IPS-NIHi7 (cell line): Measurements from ENCODE around the gene HSFX3.
"Not testable (repeated sequence)": the region's sequence is repeated elsewhere in the genome, so short reads cannot be mapped to it uniquely, and the experiment has no call there.

Experiments used
- DNase-seq: peaks from one replicate; pipeline ENCODE4 v3.0.0; 2012; ENCODE audit warnings: mixed read lengths; ENCODE audit errors: extremely low spot score

Gene HSFX3

DNA sequence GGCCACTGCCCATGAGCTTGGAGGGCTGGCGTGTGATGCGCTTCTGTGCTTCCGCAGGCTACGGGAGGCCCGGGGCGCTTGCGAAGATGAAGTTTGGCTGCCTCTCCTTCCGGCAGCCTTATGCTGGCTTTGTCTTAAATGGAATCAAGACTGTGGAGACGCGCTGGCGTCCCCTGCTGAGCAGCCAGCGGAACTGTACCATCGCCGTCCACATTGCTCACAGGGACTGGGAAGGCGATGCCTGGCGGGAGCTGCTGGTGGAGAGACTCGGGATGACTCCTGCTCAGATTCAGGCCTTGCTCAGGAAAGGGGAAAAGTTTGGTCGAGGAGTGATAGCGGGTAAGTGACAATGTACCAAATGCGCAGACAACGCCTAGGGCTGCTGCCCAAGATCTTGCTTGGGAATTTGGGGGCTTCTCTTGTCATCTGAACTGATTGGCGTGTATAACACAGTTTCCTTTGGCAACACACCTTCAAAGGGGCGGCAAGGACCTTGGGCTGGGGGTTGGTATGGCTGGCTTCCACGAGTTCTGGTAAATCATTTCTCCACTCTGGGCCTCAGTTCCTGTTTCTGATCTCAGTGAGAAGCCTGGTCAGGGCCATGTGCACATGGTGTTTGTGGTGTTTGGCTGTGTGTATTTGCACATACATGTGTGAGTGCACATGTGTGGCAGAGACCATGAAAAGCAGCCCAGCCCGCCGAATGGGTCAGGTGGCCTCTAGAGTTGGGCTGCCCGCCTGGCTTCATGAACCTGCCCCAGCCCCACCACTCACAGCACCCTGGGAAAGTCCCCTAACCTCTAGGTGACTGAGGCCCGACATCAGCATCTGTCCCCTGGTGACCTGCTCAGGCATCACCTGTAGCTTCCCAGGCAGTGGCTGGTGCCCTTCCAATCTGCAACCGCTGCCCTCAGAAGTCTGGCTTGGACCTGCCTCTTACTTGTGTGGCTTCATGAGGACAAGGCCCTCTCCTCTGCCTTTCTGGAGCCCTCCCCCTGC, 3.9 kb downstream of the HSFX3 start:
- not testable (repeated sequence) for DNase-seq

DNA sequence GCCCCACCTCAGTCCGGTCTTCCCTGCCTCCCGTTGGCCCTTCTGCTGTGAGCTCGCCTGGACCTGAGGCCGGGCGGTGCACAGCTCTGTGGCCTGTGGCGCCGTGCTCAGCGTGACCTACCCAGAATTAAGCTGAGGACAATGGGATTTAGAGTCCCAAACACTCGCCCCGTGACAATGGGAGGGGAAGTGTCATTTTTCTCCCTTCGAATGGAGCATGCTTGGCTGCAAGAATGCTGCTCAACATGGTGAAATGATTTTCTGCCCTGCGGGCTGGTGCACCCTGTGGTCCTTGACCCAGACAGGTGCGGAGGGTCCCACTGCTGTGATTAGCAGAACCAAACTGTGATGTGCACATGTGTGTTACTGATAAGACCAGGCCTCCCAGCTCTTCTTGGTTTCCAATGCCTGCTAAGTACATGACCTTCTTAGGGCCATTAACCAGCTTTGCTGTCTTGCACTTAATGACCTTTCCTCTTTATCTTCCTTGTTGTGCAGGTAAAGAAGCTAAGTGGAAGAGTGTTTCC, 8.1 kb downstream of the HSFX3 start:
- no peak for DNase-seq

DNA sequence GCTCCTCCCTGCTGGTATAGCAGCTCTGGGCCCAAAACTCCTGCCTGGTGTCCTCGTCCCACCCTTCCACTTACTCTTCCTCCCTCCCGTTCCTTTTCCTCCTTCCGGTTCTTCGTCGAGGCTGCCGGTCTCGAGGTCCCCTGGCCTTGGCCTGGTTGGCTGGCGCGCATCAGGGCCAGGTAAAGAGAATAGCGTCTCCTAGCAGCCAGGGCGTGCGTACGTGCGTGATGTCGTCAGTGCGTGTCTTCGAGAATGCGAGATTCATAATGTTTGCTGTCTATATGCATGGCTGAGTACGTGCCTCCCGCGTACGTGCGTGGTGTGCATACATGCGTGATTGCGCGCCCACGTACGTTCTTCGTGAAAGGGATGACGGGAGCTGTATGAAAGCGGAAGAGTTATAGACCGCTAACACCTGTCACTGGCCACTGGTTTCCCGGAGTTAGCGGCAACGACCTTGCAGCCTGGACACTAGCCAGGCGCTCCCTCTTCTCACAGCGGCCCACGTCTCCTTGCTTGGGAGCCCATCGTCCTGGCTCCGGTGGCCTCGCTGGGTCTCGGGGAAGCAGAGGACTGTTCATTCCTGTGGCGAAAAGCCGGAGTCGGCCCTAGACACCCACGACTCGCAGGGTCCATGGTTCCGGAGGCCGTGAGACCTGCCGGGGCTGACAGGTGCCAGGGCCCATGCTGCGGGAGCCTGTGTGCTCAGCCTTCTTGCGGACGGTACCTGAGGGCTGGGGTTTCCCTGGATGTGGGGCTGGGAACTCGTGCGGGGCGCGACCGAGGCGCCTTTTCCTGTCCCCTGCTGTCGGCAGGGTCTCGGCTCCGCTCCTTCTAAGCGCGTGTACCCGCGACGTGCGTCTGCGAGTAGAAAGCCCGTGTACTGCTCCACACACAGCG, 8.9 kb downstream of the HSFX3 start, which contains the start of gene EOLA1:
Gene EOLA1 (plus strand): TSS at position 392 of the 900 bp plus-strand sequence. CDS start 4,619 bp downstream, outside the sequence.
- peak; percentile 61 for DNase-seq

DNA sequence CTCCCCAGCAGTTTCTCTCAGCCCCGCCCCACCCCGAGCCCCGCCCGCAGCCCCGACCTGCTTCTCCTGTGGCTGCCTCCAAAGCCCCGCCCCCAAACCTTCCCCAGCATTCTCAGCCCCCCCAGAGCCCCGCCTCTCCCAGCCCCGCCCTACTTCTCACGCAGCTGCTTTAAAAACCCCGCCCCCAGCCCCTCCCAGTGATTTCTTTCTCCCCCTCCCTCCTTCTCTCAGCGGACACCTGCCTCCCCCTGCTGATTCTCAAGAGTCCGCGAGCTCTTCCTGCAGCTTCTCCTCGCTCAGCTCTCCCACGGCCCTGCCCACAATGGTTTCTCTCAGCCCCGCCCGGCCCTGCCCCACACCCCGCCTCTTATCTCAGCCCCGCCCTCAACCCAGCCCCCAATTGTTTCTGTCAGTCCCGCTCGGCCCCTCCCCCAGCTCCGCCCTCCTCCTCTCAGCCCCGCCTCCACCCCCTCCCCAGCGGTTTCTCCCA, 9.5 kb downstream of the HSFX3 start:
- DNase-seq, result peak; percentile 65

DNA sequence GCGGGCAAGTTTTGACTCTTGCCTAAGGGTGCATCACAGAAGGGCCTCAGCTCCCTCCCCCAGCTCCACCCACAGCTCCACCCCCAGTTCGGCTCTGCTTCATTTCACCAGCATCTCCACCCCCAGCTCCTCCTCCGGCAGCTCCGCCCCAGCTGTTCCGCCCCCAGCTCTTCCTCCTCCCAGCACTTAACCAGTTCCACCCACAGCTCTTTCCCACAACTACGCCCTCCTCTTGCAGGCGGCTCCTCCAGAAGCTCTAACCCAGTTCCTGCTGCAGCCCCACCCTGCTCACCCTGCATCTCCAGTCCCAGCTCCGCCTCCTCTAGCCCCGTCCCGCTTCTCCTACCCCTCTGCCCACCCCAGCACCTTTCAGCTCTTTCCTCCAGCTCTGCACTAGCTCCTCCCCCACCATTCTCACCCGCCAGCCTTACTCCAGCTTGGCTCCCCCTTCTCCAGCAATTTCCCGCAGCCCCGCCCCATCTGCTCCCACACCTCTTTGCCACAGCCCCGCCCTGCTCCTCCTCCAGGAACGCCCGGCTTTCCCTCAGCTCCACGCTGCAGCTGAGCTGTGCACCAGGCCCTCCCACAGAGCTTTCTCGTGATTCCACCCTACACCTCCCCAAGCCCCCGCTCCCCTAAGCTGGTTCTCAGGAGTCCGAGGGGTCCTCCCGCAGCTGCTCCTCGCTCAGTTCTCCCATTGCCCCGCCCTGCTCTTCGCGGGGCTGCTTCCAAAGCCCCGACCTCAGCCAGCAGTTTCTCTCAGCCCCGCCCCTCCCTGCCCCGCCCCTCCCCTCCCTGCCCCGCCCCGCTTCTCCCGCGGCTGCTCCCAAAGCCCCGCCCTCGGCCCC, 10.2 kb downstream of the HSFX3 start:
- peak; percentile 71 for DNase-seq

DNA sequence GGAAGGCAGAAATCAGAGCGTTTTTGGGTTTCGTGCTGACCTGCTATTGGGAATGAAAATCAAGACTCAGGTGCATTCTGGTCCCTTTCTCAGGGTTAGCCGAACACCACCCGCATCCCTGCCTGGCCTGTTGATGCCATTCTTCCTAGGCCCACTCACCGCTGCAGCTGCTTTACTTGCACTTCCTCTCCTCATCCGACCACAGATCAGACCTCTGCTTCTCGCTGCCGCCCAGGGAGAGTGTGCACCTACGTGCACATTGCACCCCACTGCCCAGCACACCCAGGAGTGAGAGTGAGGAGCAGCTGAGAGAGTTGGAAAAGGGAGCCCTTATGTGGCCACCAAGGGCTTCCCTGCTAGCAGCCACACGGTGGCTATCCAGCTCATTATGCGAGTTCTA, 12.2 kb downstream of the HSFX3 start:
- DNase-seq, result not testable (repeated sequence)

DNA sequence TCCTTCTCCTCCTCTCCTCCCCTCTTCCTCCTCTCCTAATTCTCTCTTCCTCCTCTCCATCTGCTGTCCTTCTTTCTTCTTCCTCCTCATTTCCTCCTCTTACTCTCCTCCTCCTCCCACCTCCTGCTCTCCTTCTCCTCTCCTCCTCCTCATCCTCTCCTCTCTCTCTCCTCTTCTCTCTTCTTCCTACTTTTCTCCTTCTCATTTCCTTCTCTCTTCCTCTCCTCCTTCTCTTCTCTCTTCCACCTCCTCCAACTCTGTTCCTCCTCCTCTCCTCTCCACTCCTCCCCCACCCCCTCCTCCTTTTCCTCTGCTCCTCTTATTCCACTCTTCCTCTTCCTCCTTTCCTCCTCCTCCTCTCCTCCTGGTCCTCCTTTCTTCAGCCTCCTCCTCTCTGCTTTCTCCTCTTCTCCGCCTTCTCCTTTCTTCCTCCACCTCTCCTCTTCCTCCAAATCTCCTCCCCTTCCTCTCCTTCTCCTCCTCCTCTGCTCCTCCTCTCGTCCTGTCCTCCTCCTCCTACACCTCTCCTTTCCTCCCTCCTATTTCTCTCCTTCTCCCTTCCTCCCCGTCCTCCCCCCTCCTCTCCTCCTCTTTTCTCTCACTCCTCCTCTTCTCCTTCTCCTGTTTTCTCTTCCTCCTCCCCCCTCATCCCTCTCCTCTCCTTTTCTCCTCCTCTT, 14.7 kb downstream of the HSFX3 start:
- not testable (repeated sequence) for DNase-seq

DNA sequence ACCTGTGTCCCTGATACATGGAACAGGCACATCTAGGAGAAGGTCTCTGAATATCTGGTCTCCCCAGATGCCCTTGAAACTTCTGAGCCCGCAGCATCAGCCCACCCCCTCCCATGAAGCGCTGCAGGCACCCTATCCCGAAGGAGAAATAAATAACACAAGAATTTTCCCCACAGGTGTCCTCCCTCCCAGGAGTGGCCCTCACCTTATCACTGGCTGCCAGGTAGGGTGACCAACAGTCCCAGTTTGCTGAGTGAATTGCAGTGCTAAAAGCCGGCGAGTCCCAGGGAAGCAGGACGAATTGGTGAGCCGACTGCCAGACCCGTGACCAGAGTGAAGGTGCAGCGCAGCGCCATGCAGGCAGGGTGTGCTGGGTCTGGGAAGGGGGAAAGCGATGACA, 15.7 kb downstream of the HSFX3 start:
- not testable (repeated sequence) for DNase-seq

DNA sequence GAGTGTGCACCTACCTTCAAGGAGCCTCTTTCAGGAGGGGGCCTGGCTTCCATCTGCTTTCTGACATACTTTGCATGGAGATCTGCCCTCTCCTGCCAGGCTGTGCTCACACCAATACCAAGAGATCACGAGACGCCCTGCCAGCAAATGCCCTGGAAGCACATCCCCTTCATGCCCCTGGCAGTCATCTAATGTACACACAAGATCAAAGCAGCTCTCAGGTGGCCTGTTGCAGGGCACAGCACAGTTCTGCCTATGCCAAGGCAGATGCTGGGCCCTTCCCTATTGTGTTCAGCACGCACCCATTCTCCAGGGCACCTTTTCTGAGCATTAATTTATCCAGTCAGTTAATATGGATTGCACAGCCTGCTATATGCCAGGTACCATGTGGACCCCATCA, 16.9 kb downstream of the HSFX3 start:
- DNase-seq, result not testable (repeated sequence)

DNA sequence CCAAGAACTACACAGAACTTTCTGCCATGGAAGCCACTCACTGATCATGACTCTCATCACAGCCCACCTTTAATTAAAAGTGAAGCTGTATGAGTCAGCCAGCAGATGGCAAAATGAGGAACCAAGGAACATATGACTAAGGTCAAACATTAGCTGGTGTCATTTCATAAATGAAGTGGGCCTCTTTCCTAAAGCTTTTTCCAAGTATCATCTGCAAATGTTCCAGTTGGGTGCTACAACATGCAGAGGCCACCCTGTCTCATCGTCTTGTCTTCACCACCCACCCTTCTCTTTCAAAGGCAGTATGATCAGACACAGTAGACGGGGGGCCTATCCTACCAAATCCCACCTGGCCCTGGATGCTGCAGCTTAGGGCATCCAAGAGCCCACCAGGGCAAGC, 18.1 kb downstream of the HSFX3 start:
- no peak for DNase-seq

DNA sequence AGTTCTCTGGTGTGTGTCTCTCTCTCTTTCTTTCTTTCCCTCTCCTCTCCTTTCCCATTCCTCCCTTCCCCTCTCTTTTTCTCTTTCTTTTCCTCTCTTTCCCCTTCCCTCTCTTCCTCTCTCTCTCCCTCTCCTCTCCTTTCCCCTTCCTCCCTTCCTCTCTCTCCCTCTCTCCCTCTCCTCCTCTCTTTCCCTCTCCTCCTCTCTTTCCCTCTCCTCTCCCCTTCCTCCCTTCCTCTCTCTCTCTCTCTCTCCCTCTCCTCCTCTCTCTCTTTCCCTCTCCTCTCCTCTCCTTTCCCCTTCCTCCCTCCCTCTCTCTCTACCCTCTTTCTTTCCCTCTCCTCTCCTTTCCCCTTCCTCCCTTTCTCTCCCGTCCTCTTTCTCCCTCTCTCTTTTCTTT, 21.3 kb downstream of the HSFX3 start:
- no peak for DNase-seq

DNA sequence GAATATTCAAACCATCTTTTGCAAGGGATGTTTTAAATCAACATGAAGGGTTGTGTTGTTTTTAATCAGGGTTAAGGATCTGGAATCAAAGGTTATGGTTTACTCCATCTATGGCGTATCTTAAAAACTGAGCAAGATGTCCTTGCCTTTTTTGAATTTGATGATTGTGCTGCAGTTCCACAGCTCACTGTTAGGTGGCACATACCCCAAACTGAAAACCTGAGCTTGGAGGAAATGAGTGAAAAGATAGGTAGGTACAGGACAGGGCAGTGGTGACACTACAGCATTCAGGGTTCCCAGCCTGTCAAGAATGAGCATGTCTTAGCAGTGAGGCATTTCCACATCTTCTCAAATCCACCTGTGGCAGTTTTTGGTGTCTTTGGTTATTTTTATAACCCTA, 22.0 kb downstream of the HSFX3 start:
- no peak for DNase-seq

DNA sequence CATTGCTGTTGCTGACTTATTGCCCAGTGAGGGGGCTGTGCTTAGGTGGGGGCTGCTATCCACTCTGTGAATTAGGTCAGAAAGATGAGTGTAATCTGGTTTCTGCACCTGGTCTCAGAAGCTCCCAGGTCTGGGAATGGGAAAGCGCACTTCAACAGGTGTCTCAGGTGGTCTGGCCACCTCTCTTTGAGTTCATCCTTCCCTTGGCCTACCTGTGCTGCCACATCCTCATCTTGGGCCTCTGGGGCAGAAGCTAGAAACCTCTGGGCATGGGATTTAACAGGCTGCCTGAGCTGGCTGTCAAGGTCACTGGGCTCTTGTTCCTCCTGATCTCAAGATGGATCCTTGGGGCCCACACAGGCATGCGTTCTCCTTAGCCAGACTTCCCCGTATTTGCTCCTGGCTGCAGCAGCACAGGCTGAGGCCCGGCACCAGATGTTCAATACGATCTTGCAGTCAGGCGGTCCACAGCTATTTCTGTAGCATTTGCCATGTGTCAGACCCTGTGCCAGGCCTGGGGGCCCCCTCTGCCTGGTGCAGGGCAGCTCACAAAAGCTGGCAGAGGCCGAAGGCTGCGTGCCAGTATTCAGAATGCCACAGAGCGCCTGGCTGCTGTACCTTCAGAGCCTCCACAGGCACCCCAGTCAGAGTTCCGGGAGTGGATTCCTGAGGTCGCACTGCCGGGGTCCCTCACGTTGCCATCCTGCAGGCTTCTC, 23.2 kb downstream of the HSFX3 start:
- not testable (repeated sequence) for DNase-seq

DNA sequence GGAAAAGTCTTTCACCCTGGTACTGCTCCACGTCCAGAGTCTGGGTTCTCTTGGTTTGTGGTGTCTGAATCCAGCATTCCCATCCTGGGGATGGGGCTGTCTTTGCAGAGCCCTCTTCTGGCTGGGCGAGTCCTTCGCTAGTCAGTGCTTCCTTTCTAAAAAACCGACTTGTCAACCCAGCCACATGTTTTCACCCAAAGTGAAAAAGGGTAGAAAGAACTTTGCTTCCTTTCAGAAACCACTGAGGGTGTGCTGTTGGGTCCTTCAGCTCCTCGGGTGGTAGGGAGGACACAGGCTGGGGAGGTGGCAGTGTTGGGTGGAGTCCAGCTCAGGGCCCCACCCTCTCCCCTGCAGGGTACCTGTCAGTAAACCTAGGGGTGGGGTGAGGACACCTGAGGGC, 23.8 kb downstream of the HSFX3 start:
- DNase-seq, result not testable (repeated sequence)

DNA sequence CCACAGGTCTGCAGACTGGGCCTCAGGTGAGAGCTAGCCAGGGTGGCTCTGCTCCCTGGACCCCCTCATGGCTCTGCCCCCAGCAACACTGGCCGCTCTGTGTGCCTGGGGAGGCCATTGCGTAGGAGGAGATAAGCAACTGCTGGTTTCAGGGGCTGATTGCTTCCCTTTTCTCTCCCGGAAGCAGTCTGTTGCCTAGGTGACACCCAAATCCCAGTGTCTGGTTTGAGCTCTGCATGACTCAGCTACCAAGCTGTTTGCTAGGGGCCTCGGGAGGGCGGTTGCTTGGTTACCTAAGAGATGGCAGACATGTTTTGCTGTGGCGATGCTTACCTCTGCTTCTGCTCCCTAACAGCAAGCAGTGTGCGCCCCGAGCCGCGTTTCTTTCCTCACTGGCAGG, 24.3 kb downstream of the HSFX3 start:
- DNase-seq, result not testable (repeated sequence)

DNA sequence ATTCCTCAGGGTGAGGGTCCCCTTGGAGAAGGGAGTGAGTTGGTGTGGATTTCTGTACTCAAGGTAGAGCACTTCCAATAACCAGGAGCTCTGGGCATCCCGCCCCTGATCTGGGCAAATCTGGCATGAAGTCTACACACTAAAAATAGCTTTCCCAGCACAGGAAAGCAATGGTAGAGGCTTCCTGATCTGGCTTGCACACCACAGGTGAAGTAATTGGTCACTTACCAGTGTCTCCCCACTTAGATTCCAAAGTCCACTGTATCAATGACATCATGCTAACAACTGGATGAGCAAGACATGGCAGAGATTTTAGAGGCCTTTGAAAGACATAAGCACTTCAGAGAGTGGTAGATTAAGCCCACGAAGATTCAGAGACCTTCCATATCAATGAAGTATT, 26.8 kb downstream of the HSFX3 start:
- no peak for DNase-seq

DNA sequence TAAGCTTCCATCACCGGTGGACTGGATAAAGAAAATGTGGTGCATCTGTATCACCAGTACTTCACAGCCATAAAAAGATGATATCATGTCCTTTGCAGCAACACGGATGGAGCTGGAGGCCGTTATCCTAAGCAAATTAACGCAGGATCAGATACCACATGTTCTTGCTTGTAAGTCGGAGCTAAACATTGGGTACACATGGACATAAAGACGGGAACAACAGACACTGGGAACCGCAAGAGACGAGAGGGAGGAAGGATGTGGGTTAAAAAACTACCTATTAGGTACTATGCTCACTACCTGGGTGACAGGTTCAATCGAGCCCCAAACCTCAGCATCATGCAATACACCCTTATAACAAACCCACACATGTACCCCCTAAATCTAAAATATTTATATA, 28.3 kb downstream of the HSFX3 start:
- DNase-seq, result no peak

DNA sequence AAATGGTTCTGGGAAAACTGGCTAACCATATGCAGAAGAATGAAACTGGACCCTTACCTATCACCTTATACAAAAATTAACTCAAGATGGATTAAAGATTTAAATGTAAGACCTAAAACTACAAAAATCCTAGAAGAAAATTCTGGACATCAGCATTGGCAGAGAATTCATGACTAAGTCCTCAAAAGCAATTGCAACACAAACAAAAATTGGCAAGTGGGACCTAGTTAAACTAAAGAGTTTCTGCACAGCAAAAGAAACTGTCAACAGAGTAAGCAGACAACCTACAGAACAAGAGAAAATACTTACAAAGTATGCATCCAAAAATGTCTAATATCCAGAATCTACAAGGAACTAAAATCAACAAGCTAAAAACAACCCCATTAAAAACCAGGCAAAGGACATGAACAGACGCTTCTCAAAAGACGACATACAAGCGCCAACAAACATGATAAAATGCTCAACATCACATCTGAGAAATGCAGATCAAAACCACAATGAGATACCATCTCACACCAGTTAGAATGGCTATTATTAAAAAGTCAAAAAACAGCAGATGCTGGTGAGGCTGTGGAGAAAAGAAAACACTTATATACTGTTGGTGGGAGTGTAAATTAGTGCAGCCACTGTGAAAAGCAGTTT, 29.0 kb downstream of the HSFX3 start:
- DNase-seq, result not testable (repeated sequence)

DNA sequence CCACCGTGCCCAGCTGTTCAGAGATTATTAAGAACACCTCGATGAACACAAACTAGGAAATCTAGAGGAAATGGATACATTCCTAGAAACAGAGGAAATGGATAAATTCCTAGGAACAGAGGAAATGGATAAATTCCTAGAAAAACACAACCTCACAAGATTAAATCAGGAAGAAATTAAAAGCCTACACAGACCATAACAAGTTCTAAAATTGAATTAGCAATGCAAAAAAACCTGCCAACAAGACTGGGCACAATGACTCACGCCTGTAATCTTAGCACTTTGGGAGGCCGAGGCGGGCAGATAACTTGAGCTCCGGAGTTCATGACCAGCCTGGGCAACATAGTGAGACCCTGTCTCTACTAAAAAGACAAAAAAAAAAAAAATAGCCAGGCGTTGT, 31.5 kb downstream of the HSFX3 start:
- no peak for DNase-seq
